Measurements from ENCODE around the gene IFFO2. TPM values are rescaled to one million over a fixed set of nuclear protein-coding genes. Genes with fewer than 3 reads are reported as not detected.

The IFFO2 gene
- total RNA-seq: 10 to 100 TPM; 25.8 to 88.8 (median 52.7) TPM

DNA sequence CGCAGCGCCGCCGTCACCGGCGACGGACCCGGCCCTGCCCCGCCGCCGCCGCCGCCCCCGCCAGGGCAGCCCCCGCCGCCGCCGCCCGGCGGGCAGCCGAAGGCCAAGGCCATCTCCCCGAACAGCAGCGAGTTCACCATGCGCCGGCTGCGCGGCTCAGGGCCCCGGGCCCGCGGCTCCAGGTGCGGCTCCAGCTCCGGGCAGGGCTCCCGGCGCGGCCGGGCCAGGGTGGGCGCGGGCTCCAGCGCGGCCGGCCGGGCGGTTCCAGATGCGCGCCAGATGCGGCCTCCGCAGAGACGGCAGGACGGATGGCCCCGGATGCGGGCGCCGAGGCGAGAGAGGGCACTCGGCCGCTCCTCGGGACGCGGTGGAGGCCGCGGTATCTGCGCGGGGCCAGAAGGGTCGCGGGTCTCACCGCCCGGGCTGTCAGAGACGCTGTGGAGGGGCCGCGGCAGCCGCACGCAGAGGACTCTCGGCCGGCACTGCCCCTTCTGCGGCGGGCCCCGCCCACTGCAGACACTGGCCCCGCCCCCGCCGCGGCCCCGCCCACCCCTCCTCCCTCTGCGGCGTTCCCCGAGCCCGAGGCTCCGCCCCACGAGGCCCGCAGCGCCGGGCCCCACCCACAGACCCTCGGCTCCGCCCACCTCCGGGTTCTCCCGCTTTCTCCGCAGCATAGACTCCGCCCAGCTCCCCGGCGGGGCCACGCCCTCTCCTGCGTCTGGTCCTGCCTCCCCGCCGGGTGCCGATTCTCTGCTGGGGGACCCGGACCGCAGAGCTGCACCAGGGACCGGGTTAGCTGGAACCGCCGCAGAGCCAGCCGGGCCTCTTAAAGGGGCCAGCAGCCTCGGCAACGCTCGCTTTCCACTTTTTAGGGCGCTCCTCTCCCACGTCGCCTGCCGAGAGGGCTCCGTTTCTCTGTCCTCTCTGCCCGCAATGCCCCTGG, at the start of gene IFFO2:
IFFO2 (minus strand) TSS at position 484 of the 943 bp plus-strand sequence; CDS start at position 140, 344 bp downstream.
- no peaks in the 10 kb centered on the region for H3K36me3 ChIP-seq
- H3K4me3 ChIP-seq: peak within 1 kb of the TSS; percentile 70 to 95 (median 82)
- H3K27ac ChIP-seq: peak within 1 kb of the TSS; percentile 90 to 95 (median 94)
- H3K4me1 ChIP-seq: peaks cover 38 to 59% (median 38%) of the 10 kb centered on the region in 3 donors
- peak; percentile 62 for DNase-seq
- 0% methylated on average over 16 of the region's 119 CpGs; no CpG with 5 or more reads in 1 of the 2 donors for WGBS, 2 donors
- TF ChIP-seq, protein P1, sequence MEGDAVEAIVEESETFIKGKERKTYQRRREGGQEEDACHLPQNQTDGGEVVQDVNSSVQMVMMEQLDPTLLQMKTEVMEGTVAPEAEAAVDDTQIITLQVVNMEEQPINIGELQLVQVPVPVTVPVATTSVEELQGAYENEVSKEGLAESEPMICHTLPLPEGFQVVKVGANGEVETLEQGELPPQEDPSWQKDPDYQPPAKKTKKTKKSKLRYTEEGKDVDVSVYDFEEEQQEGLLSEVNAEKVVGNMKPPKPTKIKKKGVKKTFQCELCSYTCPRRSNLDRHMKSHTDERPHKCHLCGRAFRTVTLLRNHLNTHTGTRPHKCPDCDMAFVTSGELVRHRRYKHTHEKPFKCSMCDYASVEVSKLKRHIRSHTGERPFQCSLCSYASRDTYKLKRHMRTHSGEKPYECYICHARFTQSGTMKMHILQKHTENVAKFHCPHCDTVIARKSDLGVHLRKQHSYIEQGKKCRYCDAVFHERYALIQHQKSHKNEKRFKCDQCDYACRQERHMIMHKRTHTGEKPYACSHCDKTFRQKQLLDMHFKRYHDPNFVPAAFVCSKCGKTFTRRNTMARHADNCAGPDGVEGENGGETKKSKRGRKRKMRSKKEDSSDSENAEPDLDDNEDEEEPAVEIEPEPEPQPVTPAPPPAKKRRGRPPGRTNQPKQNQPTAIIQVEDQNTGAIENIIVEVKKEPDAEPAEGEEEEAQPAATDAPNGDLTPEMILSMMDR (IDR thresholded peaks at IDR 0.05): no peak
- peak in 3 of 4 donors; percentile 77 to 97 (median 85) for TF ChIP-seq POLR2A (IDR thresholded peaks at IDR 0.05)
- H3K27me3 ChIP-seq: no peaks in the 10 kb centered on the region
- H3K9me3 ChIP-seq: no peaks in the 10 kb centered on the region
- intact Hi-C loops (cut with DNase I): no loop called here

DNA sequence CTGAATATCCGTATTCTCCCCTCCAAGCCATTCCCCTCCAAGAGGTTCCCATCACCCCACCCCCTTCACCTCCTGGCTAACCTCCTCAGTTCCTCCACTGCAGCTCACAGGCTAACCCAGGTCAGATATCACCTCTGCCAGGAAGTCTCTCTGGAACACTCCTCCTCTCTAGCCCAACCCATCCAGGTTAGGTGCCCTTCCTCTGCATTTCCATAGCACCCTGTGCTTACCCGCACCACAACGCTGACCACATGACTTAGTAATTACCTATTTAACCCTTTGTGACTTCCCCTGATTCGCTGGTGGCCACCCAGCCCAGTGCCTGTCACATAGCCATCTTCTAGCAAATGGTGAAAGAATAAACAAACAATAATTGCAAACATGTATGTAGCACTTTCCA, 49.5 kb upstream of the IFFO2 start:
- intact Hi-C loops (cut with DNase I): loop anchor here (5.0 kb wide), 1 partner anchor 39 kb away; no protein-coding TSS in a partner anchor
- H3K36me3 ChIP-seq: no peaks in the 10 kb centered on the region
- 53% methylated on average over 4 of the region's 4 CpGs for WGBS, 2 donors

DNA sequence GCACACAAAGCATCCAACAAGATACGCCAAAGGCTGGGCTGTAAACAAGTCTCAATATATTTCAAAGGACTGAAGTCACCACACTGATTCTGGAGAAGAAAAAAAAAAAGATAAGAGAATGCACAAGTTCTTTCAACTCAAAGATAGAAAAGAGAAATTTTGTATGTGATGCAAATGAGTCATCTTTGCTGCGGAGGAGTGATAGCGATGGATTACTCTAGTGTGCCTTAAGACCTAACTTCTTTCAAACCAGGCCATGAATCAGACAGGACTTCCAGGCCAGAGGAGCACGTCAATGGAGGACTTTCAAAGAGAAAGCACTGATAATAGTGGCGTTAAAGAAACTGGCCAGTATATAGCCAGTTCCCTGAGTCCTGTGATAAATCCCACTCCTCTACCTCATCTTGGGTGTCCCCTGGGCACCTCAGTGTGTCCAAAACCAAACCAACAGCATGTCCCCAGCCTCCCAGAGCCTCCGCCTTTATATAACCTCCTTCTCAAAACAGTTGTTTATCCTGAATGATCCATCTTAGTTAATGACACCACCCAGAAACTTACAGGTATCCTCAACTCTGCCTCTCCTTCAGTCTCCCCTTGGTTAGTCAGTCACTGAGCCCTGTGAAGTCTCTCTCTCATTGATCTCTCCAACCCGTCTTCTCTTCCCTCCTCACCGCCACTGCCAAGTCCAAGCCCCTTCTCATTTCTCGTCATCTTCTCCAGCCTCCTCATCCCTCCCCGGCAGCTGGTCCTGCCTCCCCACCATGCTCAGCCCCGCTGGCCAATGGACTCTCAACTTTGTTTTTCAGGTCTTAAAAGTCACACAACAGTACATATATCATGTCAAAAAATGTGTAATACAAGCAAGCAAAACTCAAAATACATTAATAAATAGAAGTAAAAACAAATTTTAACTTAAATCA, 47.2 kb upstream of the IFFO2 start:
- H3K9me3 ChIP-seq: peaks cover 0 to 13% (median 0%) of the 10 kb centered on the region in 3 donors
- no peak overlapping the region for H3K4me3 ChIP-seq
- no peaks in the 10 kb centered on the region for H3K36me3 ChIP-seq
- H3K27me3 ChIP-seq: no peaks in the 10 kb centered on the region
- H3K4me1 ChIP-seq: peaks cover 0 to 26% (median 15%) of the 10 kb centered on the region in 3 donors
- 72 to 75% methylated on average over 11 of the region's 11 CpGs for WGBS, 2 donors
- intact Hi-C loops (cut with DNase I): no loop called here
- TF ChIP-seq, protein P1 (IDR thresholded peaks at IDR 0.05): no peak
- no peak for TF ChIP-seq POLR2A (IDR thresholded peaks at IDR 0.05)
- H3K27ac ChIP-seq: peak overlapping the region; percentile 11 to 65 (median 46)
- no peak for DNase-seq

More for the DNA sequence above, 49.5 kb upstream of the IFFO2 start:
- Histone ChIP-seq H3K4me3 (no peak overlapping the region), H3K9me3 (peaks cover 0 to 2% (median 0%) of the 10 kb centered on the region in 3 donors), H3K4me1 (peaks cover 15 to 30% (median 19%) of the 10 kb centered on the region in 3 donors), H3K27ac (no peak overlapping the region), H3K27me3 (no peaks in the 10 kb centered on the region)
- no peak for DNase-seq
- TF ChIP-seq, protein P1 (IDR thresholded peaks at IDR 0.05): no peak
- no peak for TF ChIP-seq POLR2A (IDR thresholded peaks at IDR 0.05)

DNA sequence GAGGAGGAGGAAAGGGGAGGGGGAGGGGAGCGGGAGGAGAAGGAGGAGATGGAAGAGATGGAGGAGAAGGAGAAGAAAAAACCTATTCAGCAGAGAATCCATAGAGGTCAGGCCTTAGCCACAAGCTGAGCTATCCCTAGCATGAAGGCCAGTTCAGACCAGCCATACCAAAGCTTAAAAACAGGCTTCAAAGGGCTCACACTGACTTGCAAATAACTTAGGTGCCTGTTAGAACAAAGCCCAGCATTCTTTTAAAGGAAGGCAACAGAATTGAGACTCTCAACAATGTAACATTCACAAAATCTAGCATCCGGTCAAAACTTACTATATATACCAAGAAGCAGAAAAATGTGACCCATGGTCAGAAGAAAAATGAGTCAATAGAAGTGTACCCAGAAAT, 43.6 kb upstream of the IFFO2 start:
- TF ChIP-seq POLR2A (IDR thresholded peaks at IDR 0.05): no peak
- TF ChIP-seq, protein P1 (IDR thresholded peaks at IDR 0.05): no peak
- intact Hi-C loops (cut with DNase I): no loop called here
- DNase-seq: no peak
- H3K36me3 ChIP-seq: no peaks in the 10 kb centered on the region
- peaks cover 7 to 36% (median 18%) of the 10 kb centered on the region in 3 donors for H3K4me1 ChIP-seq
- WGBS, 2 donors: 70 to 83% methylated on average over 1 to 2 of the region's 2 CpGs
- H3K27ac ChIP-seq: peak overlapping the region in 2 of 4 donors; percentile 14 to 77
- H3K9me3 ChIP-seq: peaks cover 0 to 13% (median 0%) of the 10 kb centered on the region in 3 donors
- no peaks in the 10 kb centered on the region for H3K27me3 ChIP-seq
- no peak overlapping the region for H3K4me3 ChIP-seq

Data from esophagus squamous epithelium (tissue), 5 donors.